ENCODE measurements around the gene CIPC. TPM values are rescaled to one million over a fixed set of nuclear protein-coding genes. Genes with fewer than 3 reads are reported as not detected.

Gene CIPC
- total RNA-seq, 1 experiment from 2014 or later: 66.3 TPM

- Histone ChIP-seq H3F3A (ENCODE audit: insufficient read depth, low read depth) (peaks cover 20% of the 10 kb centered on the region), H3K4me3 (peak overlapping the region; percentile 18; the same call in 1 of the 2 replicates), H3K27me3 (ENCODE audit: insufficient read depth, low read depth) (no peaks in the 10 kb centered on the region), H3K4me1 (replicated peaks; ENCODE audit: insufficient read depth) (peaks cover 38% of the 10 kb centered on the region), H3K9me2 (ENCODE audit: insufficient read depth) (no peaks in the 10 kb centered on the region), H3K36me3 (ENCODE audit: low read depth) (no peaks in the 10 kb centered on the region), H2AFZ (0 out of 2 replicates have a peak overlapping the region, but pooled peaks have one; percentile 18), H3K4me2 (peak overlapping the region; percentile 70), H3K79me2 (ENCODE audit: low read depth) (no peaks in the 10 kb centered on the region), H3K27ac (peak overlapping the region; percentile 65), H4K20me1 (ENCODE audit: insufficient read depth) (no peaks in the 10 kb centered on the region), H3K9me3 (ENCODE audit: insufficient read depth, low read depth) (peaks cover 14% of the 10 kb centered on the region)
- CTCF ChIA-PET: interaction anchor here (0.9 to 1.8 kb wide), 4 partner anchors 9 to 212 kb away, joined by 3 to 7 read pairs (median 5); no protein-coding TSS in a partner anchor
- DNase-seq: peak; percentile 95 to 100
- POLR2A ChIA-PET (ENCODE audit: unreplicated experiment): no interaction called here
- BruUV-seq (replicated peaks): no TSS peak
- intact Hi-C loops (cut with micrococcal nuclease; ENCODE audit: unreplicated experiment): loop anchor here (1.0 kb wide), 5 partner anchors 16 to 174 kb away; no protein-coding TSS in a partner anchor
- TF ChIP-seq, protein P1, sequence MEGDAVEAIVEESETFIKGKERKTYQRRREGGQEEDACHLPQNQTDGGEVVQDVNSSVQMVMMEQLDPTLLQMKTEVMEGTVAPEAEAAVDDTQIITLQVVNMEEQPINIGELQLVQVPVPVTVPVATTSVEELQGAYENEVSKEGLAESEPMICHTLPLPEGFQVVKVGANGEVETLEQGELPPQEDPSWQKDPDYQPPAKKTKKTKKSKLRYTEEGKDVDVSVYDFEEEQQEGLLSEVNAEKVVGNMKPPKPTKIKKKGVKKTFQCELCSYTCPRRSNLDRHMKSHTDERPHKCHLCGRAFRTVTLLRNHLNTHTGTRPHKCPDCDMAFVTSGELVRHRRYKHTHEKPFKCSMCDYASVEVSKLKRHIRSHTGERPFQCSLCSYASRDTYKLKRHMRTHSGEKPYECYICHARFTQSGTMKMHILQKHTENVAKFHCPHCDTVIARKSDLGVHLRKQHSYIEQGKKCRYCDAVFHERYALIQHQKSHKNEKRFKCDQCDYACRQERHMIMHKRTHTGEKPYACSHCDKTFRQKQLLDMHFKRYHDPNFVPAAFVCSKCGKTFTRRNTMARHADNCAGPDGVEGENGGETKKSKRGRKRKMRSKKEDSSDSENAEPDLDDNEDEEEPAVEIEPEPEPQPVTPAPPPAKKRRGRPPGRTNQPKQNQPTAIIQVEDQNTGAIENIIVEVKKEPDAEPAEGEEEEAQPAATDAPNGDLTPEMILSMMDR (conservative IDR thresholded peaks at IDR 0.05): no peak
- no peak for TF ChIP-seq EZH2 (IDR thresholded peaks at IDR 0.05; ENCODE audit: low read depth)
Observed at GRCh38 chr14:77088219-77088618, 9.8 kb upstream of the CIPC start.

DNA sequence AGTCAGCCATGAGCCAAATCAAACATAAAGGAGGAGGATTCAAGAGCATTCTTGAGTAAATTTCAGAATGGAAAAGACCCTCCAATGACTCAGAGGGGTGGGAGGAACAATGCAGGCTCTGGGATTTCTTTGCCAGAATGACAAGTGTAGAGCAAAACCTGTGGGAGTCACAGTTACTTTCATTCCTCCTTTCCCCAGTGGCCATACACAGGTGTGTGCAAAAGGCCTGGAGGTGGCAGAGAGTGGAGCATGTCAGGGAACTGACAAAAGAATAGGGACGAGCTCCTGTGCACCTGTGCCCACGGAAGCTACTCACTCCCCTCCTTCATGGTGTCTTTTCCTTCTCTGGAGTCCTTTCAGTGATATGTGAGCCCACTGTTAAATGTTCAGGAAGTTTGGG is 9.4 kb upstream of the CIPC start:
- Histone ChIP-seq H2AFZ (no peak overlapping the region), H3K4me2 (peak overlapping the region; percentile 70), H3K36me3 (ENCODE audit: low read depth) (no peaks in the 10 kb centered on the region), H3K4me1 (replicated peaks; ENCODE audit: insufficient read depth) (peaks cover 38% of the 10 kb centered on the region), H4K20me1 (ENCODE audit: insufficient read depth) (no peaks in the 10 kb centered on the region), H3K27ac (peak overlapping the region; percentile 65), H3K4me3 (peak overlapping the region; percentile 8; the same call in 1 of the 2 replicates), H3K27me3 (ENCODE audit: insufficient read depth, low read depth) (no peaks in the 10 kb centered on the region), H3F3A (ENCODE audit: insufficient read depth, low read depth) (peaks cover 20% of the 10 kb centered on the region), H3K79me2 (ENCODE audit: low read depth) (no peaks in the 10 kb centered on the region), H3K9me2 (ENCODE audit: insufficient read depth) (no peaks in the 10 kb centered on the region), H3K9me3 (ENCODE audit: insufficient read depth, low read depth) (peaks cover 14% of the 10 kb centered on the region)
- BruUV-seq (replicated peaks): no TSS peak
- intact Hi-C loops (cut with micrococcal nuclease; ENCODE audit: unreplicated experiment): loop anchor here (1.0 kb wide), 5 partner anchors 16 to 174 kb away; no protein-coding TSS in a partner anchor
- CTCF ChIA-PET: interaction anchor here (0.6 to 1.8 kb wide), 7 partner anchors 9 to 216 kb away, joined by 3 to 7 read pairs (median 3); no protein-coding TSS in a partner anchor
- no peak for DNase-seq
- POLR2A ChIA-PET (ENCODE audit: unreplicated experiment): interaction anchor here (0.6 to 0.8 kb wide), 2 partner anchors 35 to 218 kb away, joined by 4 to 6 read pairs; no protein-coding TSS in a partner anchor
- no peak for TF ChIP-seq EZH2 (IDR thresholded peaks at IDR 0.05; ENCODE audit: low read depth)
- TF ChIP-seq, protein P1 (conservative IDR thresholded peaks at IDR 0.05): no peak

GRCh38 chr14:77091518-77091917 is 6.5 kb upstream of the CIPC start:
- Histone ChIP-seq H3K4me2 (no peak overlapping the region), H3K36me3 (ENCODE audit: low read depth) (no peaks in the 10 kb centered on the region), H3K79me2 (ENCODE audit: low read depth) (peaks cover 9% of the 10 kb centered on the region), H3K9me2 (ENCODE audit: insufficient read depth) (no peaks in the 10 kb centered on the region), H4K20me1 (ENCODE audit: insufficient read depth) (no peaks in the 10 kb centered on the region), H3K27me3 (ENCODE audit: insufficient read depth, low read depth) (no peaks in the 10 kb centered on the region), H3K4me3 (no peak overlapping the region), H3K4me1 (replicated peaks; ENCODE audit: insufficient read depth) (peaks cover 37% of the 10 kb centered on the region), H2AFZ (no peak overlapping the region), H3K27ac (no peak overlapping the region), H3K9me3 (ENCODE audit: insufficient read depth, low read depth) (peaks cover 14% of the 10 kb centered on the region), H3F3A (ENCODE audit: insufficient read depth, low read depth) (peaks cover 35% of the 10 kb centered on the region)
- intact Hi-C loops (cut with micrococcal nuclease; ENCODE audit: unreplicated experiment): no loop called here
- no TSS peak for BruUV-seq (replicated peaks)
- CTCF ChIA-PET: interaction anchor here (0.7 to 1.2 kb wide), 4 partner anchors 21 to 215 kb away, joined by 3 to 7 read pairs (median 4); no protein-coding TSS in a partner anchor
- no peak for DNase-seq
- POLR2A ChIA-PET (ENCODE audit: unreplicated experiment): interaction anchor here (0.5 to 0.6 kb wide), 2 partner anchors 122 to 302 kb away, joined by 3 read pairs; no protein-coding TSS in a partner anchor
- TF ChIP-seq, protein P1 (conservative IDR thresholded peaks at IDR 0.05): no peak
- no peak for TF ChIP-seq EZH2 (IDR thresholded peaks at IDR 0.05; ENCODE audit: low read depth)
